Measurements from ENCODE around the gene GJA3.
"Not testable (repeated sequence)": the region's sequence is repeated elsewhere in the genome, so short reads cannot be mapped to it uniquely, and the experiment has no call there.

Gene GJA3

GRCh38 chr13:20161951-20162300, 1.1 kb upstream of the GJA3 start:
- no peaks in the 10 kb centered on the region for H3K36me3 ChIP-seq (ENCODE audit: control insufficient read depth, insufficient read depth, low read length)
- no peaks in the 10 kb centered on the region for H3K9me3 ChIP-seq (ENCODE audit: control insufficient read depth, insufficient read depth, low read length)
- H3K4me1 ChIP-seq (ENCODE audit: control insufficient read depth, insufficient read depth, low read length), result no peaks in the 10 kb centered on the region; the same call in 1 of the 2 replicates
- peak overlapping the region; percentile 59 for H3K4me3 ChIP-seq (ENCODE audit: low read depth, low read length)
- H3K27ac ChIP-seq (ENCODE audit: low read depth, low read length), result no peak overlapping the region
- peaks cover 64% of the 10 kb centered on the region for H3K27me3 ChIP-seq (ENCODE audit: control insufficient read depth, insufficient read depth, low read length)
- no peak overlapping the region for H3K9ac ChIP-seq (ENCODE audit: low read depth, low read length)

DNA sequence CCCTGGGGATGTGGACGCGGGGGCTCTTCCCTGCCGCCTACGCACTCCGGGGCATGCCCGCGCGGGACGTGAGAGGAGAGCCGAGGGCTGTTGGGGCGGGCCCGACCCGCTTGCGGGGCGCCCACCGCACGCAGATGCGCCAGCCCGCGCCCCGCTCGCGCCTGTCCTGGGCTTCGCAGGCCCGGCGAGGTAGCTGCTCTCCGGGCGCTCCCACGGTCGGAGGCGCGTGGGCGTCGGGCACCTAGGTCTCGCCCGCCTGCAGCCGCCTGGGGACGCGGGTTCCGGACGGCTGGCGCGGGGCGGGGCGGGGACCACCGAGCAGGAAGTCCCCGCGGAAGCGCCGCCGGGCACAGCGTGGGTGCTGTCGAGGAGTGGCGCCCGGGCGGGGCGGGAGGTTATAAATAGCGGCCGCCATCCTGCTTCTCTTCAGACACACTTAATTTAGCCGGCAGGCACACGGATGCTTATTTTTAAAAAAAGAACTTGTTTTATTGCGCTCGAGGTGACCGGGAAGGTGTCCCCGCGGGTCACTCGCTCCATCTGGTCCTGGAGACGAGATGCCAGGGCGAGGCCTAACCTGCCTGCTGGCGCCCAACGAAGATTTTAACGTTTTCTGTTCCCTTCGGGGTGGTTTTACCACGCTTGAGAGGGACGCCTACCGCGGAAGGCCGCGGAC, 561 bp upstream of the GJA3 start:
- H3K36me3 ChIP-seq (ENCODE audit: control insufficient read depth, insufficient read depth, low read length), result no peaks in the 10 kb centered on the region
- H3K27me3 ChIP-seq (ENCODE audit: control insufficient read depth, insufficient read depth, low read length), result peaks cover 64% of the 10 kb centered on the region
- H3K4me3 ChIP-seq (ENCODE audit: low read depth, low read length), result peak overlapping the region; percentile 59
- no peaks in the 10 kb centered on the region; the same call in 1 of the 2 replicates for H3K4me1 ChIP-seq (ENCODE audit: control insufficient read depth, insufficient read depth, low read length)
- H3K9me3 ChIP-seq (ENCODE audit: control insufficient read depth, insufficient read depth, low read length), result no peaks in the 10 kb centered on the region
- H3K9ac ChIP-seq (ENCODE audit: low read depth, low read length), result no peak overlapping the region
- H3K27ac ChIP-seq (ENCODE audit: low read depth, low read length), result no peak overlapping the region

GRCh38 chr13:20159646-20160305, 1.1 kb downstream of the GJA3 start:
- H3K9ac ChIP-seq (ENCODE audit: low read depth, low read length), result no peak overlapping the region
- H3K36me3 ChIP-seq (ENCODE audit: control insufficient read depth, insufficient read depth, low read length), result no peaks in the 10 kb centered on the region
- peaks cover 64% of the 10 kb centered on the region for H3K27me3 ChIP-seq (ENCODE audit: control insufficient read depth, insufficient read depth, low read length)
- no peak overlapping the region for H3K27ac ChIP-seq (ENCODE audit: low read depth, low read length)
- H3K9me3 ChIP-seq (ENCODE audit: control insufficient read depth, insufficient read depth, low read length), result no peaks in the 10 kb centered on the region
- no peaks in the 10 kb centered on the region; the same call in 1 of the 2 replicates for H3K4me1 ChIP-seq (ENCODE audit: control insufficient read depth, insufficient read depth, low read length)
- H3K4me3 ChIP-seq (ENCODE audit: low read depth, low read length), result peak overlapping the region; percentile 59

- Histone ChIP-seq H3K4me3 (ENCODE audit: low read depth, low read length) (no peak overlapping the region), H3K27ac (ENCODE audit: low read depth, low read length) (no peak overlapping the region), H3K9ac (ENCODE audit: low read depth, low read length) (no peak overlapping the region), H3K9me3 (ENCODE audit: control insufficient read depth, insufficient read depth, low read length) (no peaks in the 10 kb centered on the region), H3K27me3 (ENCODE audit: control insufficient read depth, insufficient read depth, low read length) (peaks cover 53% of the 10 kb centered on the region), H3K36me3 (ENCODE audit: control insufficient read depth, insufficient read depth, low read length) (no peaks in the 10 kb centered on the region), H3K4me1 (ENCODE audit: control insufficient read depth, insufficient read depth, low read length) (no peaks in the 10 kb centered on the region; the same call in 1 of the 2 replicates)
Measured at GRCh38 chr13:20157151-20157796, 3.6 kb downstream of the GJA3 start.

DNA sequence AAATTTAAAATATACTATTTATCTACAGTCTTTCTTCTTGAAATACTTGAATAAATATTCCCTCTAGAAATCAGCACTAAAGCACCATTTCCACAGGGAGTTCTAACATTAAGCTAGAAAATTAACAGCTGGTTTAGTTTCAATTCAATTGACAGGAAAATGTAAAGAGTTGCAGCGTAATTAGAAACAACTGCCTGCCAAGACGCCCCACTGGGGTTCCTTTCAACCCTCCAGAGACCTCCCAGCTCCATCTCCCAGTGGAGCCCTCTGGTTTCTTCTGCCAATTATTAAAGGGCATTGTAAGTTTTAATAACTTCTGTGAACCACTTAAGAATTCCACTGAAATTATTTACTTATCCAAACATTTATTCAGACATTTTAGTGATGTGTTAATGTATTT, 4.2 kb downstream of the GJA3 start:
- Histone ChIP-seq H3K36me3 (ENCODE audit: control insufficient read depth, insufficient read depth, low read length) (no peaks in the 10 kb centered on the region), H3K9me3 (ENCODE audit: control insufficient read depth, insufficient read depth, low read length) (no peaks in the 10 kb centered on the region), H3K4me3 (ENCODE audit: low read depth, low read length) (no peak overlapping the region), H3K9ac (ENCODE audit: low read depth, low read length) (no peak overlapping the region), H3K27ac (ENCODE audit: low read depth, low read length) (no peak overlapping the region), H3K4me1 (ENCODE audit: control insufficient read depth, insufficient read depth, low read length) (no peaks in the 10 kb centered on the region; the same call in 1 of the 2 replicates), H3K27me3 (ENCODE audit: control insufficient read depth, insufficient read depth, low read length) (peaks cover 48% of the 10 kb centered on the region)

GRCh38 chr13:20153290-20153689, 7.6 kb downstream of the GJA3 start:
- H3K27me3 ChIP-seq (ENCODE audit: control insufficient read depth, insufficient read depth, low read length), result peaks cover 13% of the 10 kb centered on the region
- not testable (repeated sequence) for H3K4me1 ChIP-seq (ENCODE audit: control insufficient read depth, insufficient read depth, low read length); H3K27ac ChIP-seq (ENCODE audit: low read depth, low read length); H3K9me3 ChIP-seq (ENCODE audit: control insufficient read depth, insufficient read depth, low read length); H3K36me3 ChIP-seq (ENCODE audit: control insufficient read depth, insufficient read depth, low read length); H3K4me3 ChIP-seq (ENCODE audit: low read depth, low read length); H3K9ac ChIP-seq (ENCODE audit: low read depth, low read length)

- Histone ChIP-seq H3K4me3 (ENCODE audit: low read depth, low read length) (no peak overlapping the region), H3K9ac (ENCODE audit: low read depth, low read length) (no peak overlapping the region), H3K27ac (ENCODE audit: low read depth, low read length) (no peak overlapping the region), H3K4me1 (ENCODE audit: control insufficient read depth, insufficient read depth, low read length) (0 out of 2 replicates have a peak, but pooled peaks cover 6% of the 10 kb centered on the region), H3K27me3 (ENCODE audit: control insufficient read depth, insufficient read depth, low read length) (no peaks in the 10 kb centered on the region), H3K36me3 (ENCODE audit: control insufficient read depth, insufficient read depth, low read length) (no peaks in the 10 kb centered on the region), H3K9me3 (ENCODE audit: control insufficient read depth, insufficient read depth, low read length) (no peaks in the 10 kb centered on the region)
Measured at GRCh38 chr13:20151612-20152011, 9.2 kb downstream of the GJA3 start.

GRCh38 chr13:20151016-20151415, 9.8 kb downstream of the GJA3 start:
- Histone ChIP-seq H3K36me3 (ENCODE audit: control insufficient read depth, insufficient read depth, low read length) (no peaks in the 10 kb centered on the region), H3K9ac (ENCODE audit: low read depth, low read length) (no peak overlapping the region), H3K4me3 (ENCODE audit: low read depth, low read length) (no peak overlapping the region), H3K27ac (ENCODE audit: low read depth, low read length) (no peak overlapping the region), H3K9me3 (ENCODE audit: control insufficient read depth, insufficient read depth, low read length) (no peaks in the 10 kb centered on the region), H3K4me1 (ENCODE audit: control insufficient read depth, insufficient read depth, low read length) (0 out of 2 replicates have a peak, but pooled peaks cover 6% of the 10 kb centered on the region), H3K27me3 (ENCODE audit: control insufficient read depth, insufficient read depth, low read length) (no peaks in the 10 kb centered on the region)

- Histone ChIP-seq H3K27me3 (ENCODE audit: control insufficient read depth, insufficient read depth, low read length) (no peaks in the 10 kb centered on the region), H3K36me3 (ENCODE audit: control insufficient read depth, insufficient read depth, low read length) (no peaks in the 10 kb centered on the region), H3K4me3 (ENCODE audit: low read depth, low read length) (no peak overlapping the region), H3K9ac (ENCODE audit: low read depth, low read length) (no peak overlapping the region), H3K9me3 (ENCODE audit: control insufficient read depth, insufficient read depth, low read length) (no peaks in the 10 kb centered on the region), H3K4me1 (ENCODE audit: control insufficient read depth, insufficient read depth, low read length) (0 out of 2 replicates have a peak, but pooled peaks cover 6% of the 10 kb centered on the region), H3K27ac (ENCODE audit: low read depth, low read length) (no peak overlapping the region)
Measured at GRCh38 chr13:20150561-20150960, 10.3 kb downstream of the GJA3 start.

- Histone ChIP-seq H3K4me3 (ENCODE audit: low read depth, low read length) (no peak overlapping the region), H3K9me3 (ENCODE audit: control insufficient read depth, insufficient read depth, low read length) (no peaks in the 10 kb centered on the region), H3K36me3 (ENCODE audit: control insufficient read depth, insufficient read depth, low read length) (no peaks in the 10 kb centered on the region), H3K9ac (ENCODE audit: low read depth, low read length) (no peak overlapping the region), H3K27ac (ENCODE audit: low read depth, low read length) (no peak overlapping the region), H3K27me3 (ENCODE audit: control insufficient read depth, insufficient read depth, low read length) (no peaks in the 10 kb centered on the region), H3K4me1 (ENCODE audit: control insufficient read depth, insufficient read depth, low read length) (0 out of 2 replicates have a peak, but pooled peaks cover 6% of the 10 kb centered on the region)
Measured at GRCh38 chr13:20149762-20150161, 11.1 kb downstream of the GJA3 start.

Measured in HUES48 (cell line).